Stimulated activated naive B cell treated with anti-CD40 and anti-IgM and Interleukin-4, amounts not matched to agents 10 μg/mL and 1 μg/mL and 100 μg/mL, for 72 hours (primary cell): ENCODE results near the gene TTLL5.

Experiments used
- ATAC-seq, 2 donors: fragments of 150-1000 bp; cut with Tn5 transposase; replicated peaks; 2 replicates each; pipeline ENCODE4 v1.10.0; 2021; ENCODE audit warnings: moderate library complexity in 1 of 2
- DNase-seq: peaks from one replicate; pipeline ENCODE4 v3.0.0; 2021
- H3K27ac Mint-ChIP-seq: one replicate; pipeline ENCODE4 v1.8.0; 2022; ENCODE audit warnings: mild to moderate bottlenecking, mixed read lengths
- H3K27me3 Mint-ChIP-seq, 2 donors: one replicate each; pipeline ENCODE4 v1.8.0; 2022; ENCODE audit warnings: mixed read lengths in 2 of 2
- H3K36me3 Mint-ChIP-seq, 2 donors: one replicate each; pipeline ENCODE4 v1.8.0; 2022; ENCODE audit warnings: mixed read lengths in 2 of 2, mild to moderate bottlenecking in 1 of 2
- H3K4me1 Mint-ChIP-seq, 2 donors: one replicate each; pipeline ENCODE4 v1.8.0; 2022; ENCODE audit warnings: mixed read lengths in 2 of 2, mild to moderate bottlenecking in 1 of 2
- H3K4me3 Mint-ChIP-seq, 2 donors: one replicate each; pipeline ENCODE4 v1.8.0; 2022; ENCODE audit warnings: mild to moderate bottlenecking in 2 of 2, mixed read lengths in 2 of 2, moderate library complexity in 1 of 2
- H3K9me3 Mint-ChIP-seq, 2 donors: one replicate each; pipeline ENCODE4 v1.8.0; 2022; ENCODE audit warnings: mixed read lengths in 2 of 2, mild to moderate bottlenecking in 1 of 2

TTLL5 gene

DNA sequence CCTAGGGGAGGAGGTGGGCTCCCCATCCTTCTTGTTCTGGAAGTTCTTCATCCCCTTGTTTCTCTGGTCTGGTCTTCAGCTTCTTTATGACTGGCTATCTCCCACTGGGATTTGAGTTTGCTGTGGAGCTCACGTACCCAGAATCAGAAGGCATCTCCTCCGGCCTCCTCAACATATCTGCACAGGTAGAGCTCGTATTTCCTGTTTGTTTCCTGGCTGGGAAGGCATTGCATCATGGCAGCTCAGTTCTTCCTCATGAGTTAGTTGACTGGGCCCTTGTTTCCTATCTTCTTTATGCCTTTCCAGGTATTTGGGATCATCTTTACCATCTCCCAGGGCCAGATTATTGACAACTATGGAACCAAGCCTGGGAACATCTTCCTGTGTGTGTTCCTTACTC is 20.2 kb upstream of the TTLL5 start:
- DNase-seq (no peak), ATAC-seq (no peak)
- no peak overlapping the region for H3K4me3 Mint-ChIP-seq
- peaks cover 0 to 5% of the 10 kb centered on the region in 2 donors for H3K27me3 Mint-ChIP-seq
- no peak overlapping the region for H3K27ac Mint-ChIP-seq
- no peaks in the 10 kb centered on the region for H3K9me3 Mint-ChIP-seq
- peaks cover 27 to 57% of the 10 kb centered on the region in 2 donors for H3K36me3 Mint-ChIP-seq
- H3K4me1 Mint-ChIP-seq, result no peaks in the 10 kb centered on the region

DNA sequence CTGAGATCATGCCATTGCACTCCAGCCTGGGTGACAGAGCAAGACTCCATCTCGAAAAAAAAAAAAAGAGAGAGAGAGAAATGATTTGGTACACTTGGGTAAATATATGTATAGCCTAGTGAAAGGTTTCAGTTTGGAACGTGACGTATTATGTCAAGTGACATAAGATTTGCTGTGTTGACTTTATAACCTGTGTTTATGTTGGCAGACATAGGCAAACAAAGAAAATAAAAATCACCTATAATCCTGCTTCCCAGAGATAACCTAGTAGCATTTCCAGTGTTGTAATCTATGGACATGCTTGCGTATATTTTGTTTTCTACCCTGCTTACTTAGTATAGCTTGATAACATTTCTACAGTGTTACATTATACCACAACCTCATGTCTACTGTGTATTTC is 17.1 kb upstream of the TTLL5 start:
- Mint-ChIP-seq H3K9me3 (no peaks in the 10 kb centered on the region), H3K27ac (no peak overlapping the region), H3K4me1 (no peaks in the 10 kb centered on the region), H3K4me3 (no peak overlapping the region), H3K27me3 (no peaks in the 10 kb centered on the region), H3K36me3 (peaks cover 39 to 60% of the 10 kb centered on the region in 2 donors)
- DNase-seq (no peak), ATAC-seq (no peak)

DNA sequence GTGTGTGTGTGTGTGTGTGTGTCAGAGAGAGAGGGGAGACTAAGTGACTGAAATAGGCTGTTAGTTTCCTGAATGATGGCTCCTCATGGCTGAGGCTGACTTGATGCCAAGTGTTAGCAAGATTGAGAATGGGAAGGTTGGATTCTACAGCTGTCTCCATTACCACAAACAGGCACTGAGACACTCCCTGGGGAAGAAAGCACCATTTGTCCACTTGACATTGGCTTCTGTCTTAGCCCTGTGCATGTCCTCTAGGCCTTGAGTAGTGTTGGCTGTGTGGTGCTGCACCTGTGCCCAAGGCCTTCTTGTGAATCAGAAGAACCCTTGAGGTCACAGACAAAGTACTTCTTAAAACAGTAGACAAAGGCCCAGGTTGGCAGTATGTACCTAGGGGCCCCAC is 16.0 kb upstream of the TTLL5 start:
- Mint-ChIP-seq H3K9me3 (peaks cover 0 to 2% of the 10 kb centered on the region in 2 donors), H3K4me3 (no peak overlapping the region), H3K4me1 (no peaks in the 10 kb centered on the region), H3K27ac (no peak overlapping the region), H3K36me3 (peaks cover 45 to 58% of the 10 kb centered on the region in 2 donors), H3K27me3 (no peaks in the 10 kb centered on the region)
- DNase-seq, result no peak
- no peak for ATAC-seq

GRCh38 chr14:75646762-75647161 is 14.3 kb upstream of the TTLL5 start:
- no peak for DNase-seq
- H3K36me3 Mint-ChIP-seq, result peaks cover 54 to 58% of the 10 kb centered on the region in 2 donors
- H3K9me3 Mint-ChIP-seq, result peaks cover 0 to 2% of the 10 kb centered on the region in 2 donors
- H3K4me1 Mint-ChIP-seq, result no peaks in the 10 kb centered on the region
- H3K27ac Mint-ChIP-seq, result no peak overlapping the region
- ATAC-seq, result no peak
- no peaks in the 10 kb centered on the region for H3K27me3 Mint-ChIP-seq
- H3K4me3 Mint-ChIP-seq, result no peak overlapping the region

GRCh38 chr14:75647640-75648039 is 13.4 kb upstream of the TTLL5 start:
- Mint-ChIP-seq H3K36me3 (peaks cover 59% of the 10 kb centered on the region in 2 donors), H3K9me3 (peaks cover 0 to 2% of the 10 kb centered on the region in 2 donors), H3K4me3 (no peak overlapping the region), H3K4me1 (no peaks in the 10 kb centered on the region), H3K27me3 (no peaks in the 10 kb centered on the region), H3K27ac (no peak overlapping the region)
- ATAC-seq (no peak), DNase-seq (no peak)

- no peak for ATAC-seq
- Mint-ChIP-seq H3K4me3 (no peak overlapping the region), H3K4me1 (no peaks in the 10 kb centered on the region), H3K27me3 (no peaks in the 10 kb centered on the region), H3K27ac (no peak overlapping the region), H3K36me3 (peaks cover 63 to 65% of the 10 kb centered on the region in 2 donors), H3K9me3 (peaks cover 0 to 2% of the 10 kb centered on the region in 2 donors)
- no peak for DNase-seq
Measured at GRCh38 chr14:75648066-75648838, 12.8 kb upstream of the TTLL5 start.

DNA sequence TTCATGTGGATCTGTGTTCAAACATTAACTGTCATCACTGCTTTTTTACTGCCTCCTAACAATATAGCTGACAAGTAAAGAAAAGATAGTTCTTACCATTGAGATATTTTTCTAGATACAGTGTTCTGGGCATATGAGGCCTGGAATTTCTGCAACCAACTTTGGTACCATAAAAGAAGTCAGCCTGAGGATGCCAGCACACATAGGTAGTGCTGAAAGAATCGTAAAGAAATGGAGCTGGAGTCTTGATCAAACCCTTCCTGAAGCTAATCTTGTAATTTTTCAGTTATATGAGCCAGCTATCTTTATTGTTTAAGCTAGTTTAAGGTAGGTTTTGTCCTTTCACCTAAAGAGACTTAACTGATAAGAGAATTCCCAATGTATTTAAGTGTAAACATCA is 11.7 kb upstream of the TTLL5 start:
- Mint-ChIP-seq H3K4me1 (peaks cover 0 to 2% of the 10 kb centered on the region in 2 donors), H3K9me3 (peaks cover 0 to 2% of the 10 kb centered on the region in 2 donors), H3K27me3 (no peaks in the 10 kb centered on the region), H3K27ac (no peak overlapping the region), H3K4me3 (no peak overlapping the region), H3K36me3 (peaks cover 59 to 60% of the 10 kb centered on the region in 2 donors)
- no peak for DNase-seq
- no peak for ATAC-seq

GRCh38 chr14:75649773-75650172 is 11.3 kb upstream of the TTLL5 start:
- peaks cover 57 to 59% of the 10 kb centered on the region in 2 donors for H3K36me3 Mint-ChIP-seq
- peaks cover 0 to 3% of the 10 kb centered on the region in 2 donors for H3K4me1 Mint-ChIP-seq
- ATAC-seq (no peak), DNase-seq (no peak)
- H3K9me3 Mint-ChIP-seq, result peaks cover 0 to 2% of the 10 kb centered on the region in 2 donors
- no peak overlapping the region for H3K4me3 Mint-ChIP-seq
- H3K27ac Mint-ChIP-seq, result no peak overlapping the region
- H3K27me3 Mint-ChIP-seq, result no peaks in the 10 kb centered on the region

DNA sequence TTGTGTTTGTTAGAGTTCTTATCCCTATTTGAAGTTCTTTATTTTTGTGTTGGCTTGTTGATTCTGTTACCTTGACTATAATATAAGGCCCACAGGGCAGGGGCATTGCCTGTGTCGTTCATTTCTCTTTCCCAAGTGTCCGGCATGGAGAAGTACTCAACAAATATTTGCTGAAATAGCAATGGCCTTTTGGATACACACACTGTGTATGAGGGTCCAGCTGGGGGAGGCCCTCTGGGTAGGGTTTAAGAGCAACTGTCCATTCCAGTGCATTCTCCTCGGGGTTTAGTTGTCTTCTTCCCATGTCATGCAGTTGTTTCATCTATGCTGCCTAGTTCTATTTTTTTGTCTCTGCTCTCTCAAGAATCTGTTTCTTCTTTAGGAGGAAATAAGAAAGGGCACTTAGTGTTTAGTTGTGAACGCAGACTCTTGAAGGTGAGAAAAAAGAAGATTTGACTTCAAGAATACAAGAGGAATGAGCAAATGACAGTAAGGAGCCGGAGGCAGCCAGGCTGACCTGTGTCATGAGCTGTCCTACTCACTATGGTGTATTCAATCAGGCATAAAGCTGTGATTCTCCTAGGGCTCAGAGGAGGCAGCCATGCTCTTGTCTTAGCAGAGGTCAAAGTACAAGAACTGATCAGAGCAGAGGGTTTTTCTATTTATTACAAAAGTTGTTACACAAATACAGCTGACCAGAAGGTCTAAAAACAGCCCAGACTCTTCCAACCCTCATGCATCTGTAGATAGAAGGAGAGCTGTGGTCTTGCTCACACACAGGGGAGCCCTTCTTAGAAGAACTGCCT is 10.6 kb upstream of the TTLL5 start:
- H3K36me3 Mint-ChIP-seq, result peaks cover 56 to 58% of the 10 kb centered on the region in 2 donors
- no peak for DNase-seq
- no peak for ATAC-seq
- H3K4me3 Mint-ChIP-seq, result no peak overlapping the region
- peaks cover 0 to 4% of the 10 kb centered on the region in 2 donors for H3K4me1 Mint-ChIP-seq
- H3K27ac Mint-ChIP-seq, result no peak overlapping the region
- no peaks in the 10 kb centered on the region for H3K27me3 Mint-ChIP-seq
- peaks cover 0 to 2% of the 10 kb centered on the region in 2 donors for H3K9me3 Mint-ChIP-seq

DNA sequence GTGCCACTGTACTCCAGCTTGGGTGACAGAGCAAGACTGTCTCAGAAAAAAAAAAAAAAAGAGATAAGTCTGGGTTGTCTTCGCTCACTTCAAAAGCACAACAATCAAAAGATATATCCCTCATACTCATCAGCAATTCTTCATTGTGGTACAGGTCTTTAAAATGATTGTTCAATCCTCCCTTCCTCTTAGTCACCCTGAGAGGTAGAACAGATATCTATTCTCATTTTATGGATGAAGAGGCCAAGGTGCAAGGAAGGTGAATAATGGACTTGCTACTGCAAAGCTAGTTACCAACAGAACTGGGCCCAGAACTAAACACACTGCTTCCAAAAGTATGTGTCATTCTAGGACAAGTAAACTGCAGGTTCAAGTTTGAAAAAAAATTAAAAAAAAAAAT is 7.5 kb upstream of the TTLL5 start:
- Mint-ChIP-seq H3K27ac (no peak overlapping the region), H3K36me3 (peaks cover 44 to 47% of the 10 kb centered on the region in 2 donors), H3K27me3 (no peaks in the 10 kb centered on the region), H3K4me3 (no peak overlapping the region), H3K4me1 (peaks cover 0 to 4% of the 10 kb centered on the region in 2 donors), H3K9me3 (peaks cover 0 to 2% of the 10 kb centered on the region in 2 donors)
- no peak for ATAC-seq
- DNase-seq, result no peak

DNA sequence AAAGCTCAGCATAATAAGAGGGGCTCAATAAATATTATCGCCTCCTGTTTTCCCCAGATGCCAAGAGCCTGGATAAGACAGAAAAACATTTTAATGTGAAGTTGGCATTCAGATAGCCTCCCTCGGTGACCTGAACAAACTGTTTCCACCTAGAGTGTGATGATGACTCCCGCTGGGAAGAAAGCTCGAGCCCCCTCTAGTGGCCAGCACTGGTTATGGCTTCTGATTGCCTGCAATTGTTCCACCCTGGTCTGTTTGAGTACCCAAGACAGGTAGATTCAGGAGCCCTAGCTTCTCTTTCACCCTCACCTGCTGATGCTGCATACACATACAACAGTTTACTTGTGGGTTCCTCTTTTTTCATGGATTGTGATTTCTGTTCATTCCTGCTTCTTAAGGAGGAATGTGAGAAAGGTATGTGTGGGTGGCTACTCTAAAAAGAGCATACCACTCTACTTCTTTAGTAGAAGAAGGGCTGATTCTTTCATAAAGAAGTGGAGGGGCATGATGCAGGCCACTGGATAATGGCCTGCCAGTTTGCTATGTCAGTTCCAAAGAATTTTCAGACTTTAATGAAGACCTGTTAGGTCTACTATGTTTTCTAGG is 6.8 kb upstream of the TTLL5 start:
- Mint-ChIP-seq H3K36me3 (peaks cover 42 to 46% of the 10 kb centered on the region in 2 donors), H3K9me3 (peaks cover 0 to 2% of the 10 kb centered on the region in 2 donors), H3K4me3 (no peak overlapping the region), H3K4me1 (peaks cover 0 to 4% of the 10 kb centered on the region in 2 donors), H3K27ac (no peak overlapping the region), H3K27me3 (no peaks in the 10 kb centered on the region)
- ATAC-seq (peak; percentile 94 to 95), DNase-seq (peak; percentile 60)

GRCh38 chr14:75655235-75655634 is 5.8 kb upstream of the TTLL5 start:
- Mint-ChIP-seq H3K9me3 (no peaks in the 10 kb centered on the region), H3K4me1 (peaks cover 0 to 8% of the 10 kb centered on the region in 2 donors), H3K27me3 (no peaks in the 10 kb centered on the region), H3K27ac (peak overlapping the region; percentile 14), H3K4me3 (no peak overlapping the region), H3K36me3 (peaks cover 31 to 37% of the 10 kb centered on the region in 2 donors)
- DNase-seq (no peak), ATAC-seq (no peak)

DNA sequence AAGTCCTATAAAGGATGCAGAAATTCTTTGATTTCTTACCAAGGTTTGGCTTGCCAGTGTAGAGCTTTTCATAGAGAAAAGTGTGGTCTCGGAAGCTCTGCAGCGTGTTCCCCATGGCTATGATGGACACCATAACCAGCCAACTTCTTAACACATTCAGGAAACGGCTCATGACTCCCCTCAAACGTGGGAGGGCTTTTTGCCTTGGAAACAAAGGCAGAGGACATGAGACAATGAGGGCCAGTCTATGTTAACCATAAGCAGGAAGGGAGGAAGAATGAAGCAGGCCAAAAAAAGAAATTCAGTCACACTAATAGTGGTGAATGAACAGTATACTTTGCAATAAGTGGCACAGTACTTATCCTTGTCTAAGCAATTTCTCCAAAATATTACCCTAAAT is 3.7 kb upstream of the TTLL5 start:
- Mint-ChIP-seq H3K36me3 (peaks cover 18 to 21% of the 10 kb centered on the region in 2 donors), H3K27ac (no peak overlapping the region)

GRCh38 chr14:75658957-75659356 is 2.1 kb upstream of the TTLL5 start:
- no peaks in the 10 kb centered on the region for H3K27me3 Mint-ChIP-seq
- no peaks in the 10 kb centered on the region for H3K9me3 Mint-ChIP-seq
- DNase-seq (no peak), ATAC-seq (no peak)
- peak overlapping the region; percentile 25 for H3K27ac Mint-ChIP-seq
- peaks cover 8 to 16% of the 10 kb centered on the region in 2 donors for H3K36me3 Mint-ChIP-seq
- peaks cover 5 to 11% of the 10 kb centered on the region in 2 donors for H3K4me1 Mint-ChIP-seq
- no peak overlapping the region for H3K4me3 Mint-ChIP-seq

More for the DNA sequence above, 3.7 kb upstream of the TTLL5 start:
- ATAC-seq (no peak), DNase-seq (no peak)
- Mint-ChIP-seq H3K4me1 (peaks cover 5 to 11% of the 10 kb centered on the region in 2 donors), H3K9me3 (no peaks in the 10 kb centered on the region), H3K27me3 (no peaks in the 10 kb centered on the region), H3K4me3 (no peak overlapping the region)
